ENCODE data around the gene PCDHGA2.
A peak's percentile ranks its signal among the peaks of the same experiment; 100 is the strongest.
"Not testable (repeated sequence)": the region's sequence is repeated elsewhere in the genome, so short reads cannot be mapped to it uniquely, and the experiment has no call there.

PCDHGA2 gene

GRCh38 chr5:141338538-141339306, at the start of gene PCDHGA2:
Gene PCDHGA2 (plus strand): TSS chr5:141338760.
- no peak for DNase-seq

- DNase-seq: no peak
Measured at GRCh38 chr5:141298376-141298775, 40.2 kb upstream of the PCDHGA2 start.

DNA sequence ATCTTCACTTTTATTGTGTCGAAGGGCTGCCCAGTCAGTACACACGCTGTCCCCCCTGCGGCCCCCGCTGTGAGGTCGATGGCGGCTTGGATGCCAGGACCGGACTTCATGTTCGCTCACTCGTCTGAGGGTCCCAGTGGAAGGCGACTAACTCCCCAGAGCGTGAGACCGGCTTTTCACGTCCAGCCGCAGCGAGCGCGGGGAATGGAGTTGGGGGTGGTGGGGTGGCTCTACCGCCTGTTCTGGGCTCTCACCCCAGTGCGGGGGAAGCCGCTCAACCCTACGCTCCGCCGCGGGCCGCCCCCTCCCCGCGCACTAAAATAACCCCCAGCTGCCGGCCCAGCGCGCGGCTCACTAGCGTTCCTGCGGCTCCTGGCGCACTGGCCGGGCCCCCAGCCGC, 34.8 kb upstream of the PCDHGA2 start, which contains the start of gene SLC25A2:
Gene SLC25A2 (minus strand): TSS at position 294 of the 400 bp plus-strand sequence. CDS start 184 bp downstream, at position 110.
- no peak for DNase-seq

DNA sequence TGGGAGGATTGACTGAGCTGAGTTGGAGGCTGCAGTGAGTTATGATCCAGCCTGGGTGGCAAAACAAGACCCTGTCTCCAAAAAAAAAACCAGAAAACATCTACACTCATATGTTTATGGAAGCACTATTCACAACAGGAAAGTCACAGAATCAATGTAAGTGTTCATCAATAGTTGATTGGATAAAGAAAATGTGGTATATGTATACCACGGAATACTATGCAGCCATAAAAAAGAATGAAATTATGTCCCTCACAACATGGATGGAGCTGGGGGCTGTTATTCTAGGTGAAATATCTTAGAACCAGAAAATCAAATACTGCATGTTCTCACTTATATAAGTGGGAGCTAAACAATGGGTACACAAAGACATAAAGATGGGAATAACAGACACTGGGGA, 31.9 kb upstream of the PCDHGA2 start:
- no peak for DNase-seq

DNA sequence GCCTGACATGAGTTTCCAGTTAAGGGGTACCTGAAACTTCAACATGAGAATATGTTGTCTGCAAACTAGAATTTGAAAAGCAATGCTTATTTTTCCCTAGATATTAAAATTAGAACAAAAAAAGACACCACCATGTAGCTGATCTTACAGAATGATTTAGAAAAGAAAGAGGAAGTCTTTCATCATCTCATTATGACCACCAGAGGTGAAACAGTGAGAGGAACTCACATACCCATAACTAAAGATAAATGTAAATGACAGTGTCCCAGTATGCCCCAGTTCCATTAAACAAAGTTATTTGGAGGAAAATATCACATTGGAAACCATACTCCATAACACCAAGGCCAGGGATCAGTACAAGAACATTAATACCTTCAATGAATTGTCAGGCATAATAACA, 24.8 kb upstream of the PCDHGA2 start:
- no peak for DNase-seq

DNA sequence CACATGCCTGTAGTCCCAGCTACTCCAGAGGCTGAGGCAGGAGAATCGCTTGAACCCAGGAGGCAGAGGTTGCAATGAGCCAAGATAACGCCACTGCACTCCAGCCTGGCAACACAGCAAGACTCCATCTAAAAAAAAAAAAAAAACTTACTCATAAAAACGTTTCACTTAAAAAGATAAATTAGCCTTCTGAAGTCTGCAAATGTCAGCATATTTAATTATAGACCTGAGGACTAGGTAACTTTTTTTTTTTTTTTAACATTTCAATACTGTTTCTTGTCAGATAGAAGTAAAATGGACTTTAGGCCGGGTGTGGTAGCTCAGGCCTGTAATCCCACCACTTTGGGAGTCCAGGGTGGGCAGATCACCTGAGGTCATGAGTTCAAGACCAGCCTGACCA, 21.6 kb upstream of the PCDHGA2 start:
- not testable (repeated sequence) for DNase-seq

DNA sequence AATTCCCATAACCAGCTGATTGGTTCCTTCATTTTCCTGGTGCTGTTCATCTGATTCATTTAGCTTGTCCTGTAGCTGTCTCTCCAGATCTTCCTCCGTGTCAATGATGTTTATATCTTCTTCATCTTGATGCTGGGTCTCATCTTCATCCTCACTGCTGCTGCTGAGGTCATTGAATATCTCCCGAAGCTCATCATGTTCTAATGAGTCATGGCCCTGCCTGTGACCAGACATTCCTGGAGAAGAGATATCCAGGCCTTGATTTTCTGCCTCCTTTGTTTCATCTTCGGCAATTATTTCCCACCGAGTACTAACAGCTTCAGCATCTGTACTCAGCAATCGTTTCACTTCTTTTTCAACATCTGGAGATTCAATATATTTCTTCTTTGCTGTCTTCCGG, 19.4 kb upstream of the PCDHGA2 start:
- no peak for DNase-seq

DNA sequence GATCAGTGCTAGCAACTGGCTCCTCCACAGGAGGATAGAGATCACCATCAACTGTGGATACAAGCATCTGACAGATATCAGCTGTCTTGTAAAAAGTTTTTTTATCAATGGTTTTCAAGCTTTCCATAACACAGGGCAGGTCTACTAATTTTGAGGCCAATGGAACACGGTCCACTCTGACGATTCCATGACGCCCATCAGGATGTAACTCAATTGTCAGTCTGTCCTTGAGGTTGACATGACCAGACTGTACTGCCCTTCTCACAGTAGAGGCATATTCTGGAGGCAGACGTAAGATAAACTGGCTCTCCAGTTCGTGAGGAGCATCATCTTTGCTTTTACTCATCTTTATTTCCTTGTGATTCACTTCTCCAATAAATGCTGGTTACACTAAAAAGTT, 18.9 kb upstream of the PCDHGA2 start:
- no peak for DNase-seq

DNA sequence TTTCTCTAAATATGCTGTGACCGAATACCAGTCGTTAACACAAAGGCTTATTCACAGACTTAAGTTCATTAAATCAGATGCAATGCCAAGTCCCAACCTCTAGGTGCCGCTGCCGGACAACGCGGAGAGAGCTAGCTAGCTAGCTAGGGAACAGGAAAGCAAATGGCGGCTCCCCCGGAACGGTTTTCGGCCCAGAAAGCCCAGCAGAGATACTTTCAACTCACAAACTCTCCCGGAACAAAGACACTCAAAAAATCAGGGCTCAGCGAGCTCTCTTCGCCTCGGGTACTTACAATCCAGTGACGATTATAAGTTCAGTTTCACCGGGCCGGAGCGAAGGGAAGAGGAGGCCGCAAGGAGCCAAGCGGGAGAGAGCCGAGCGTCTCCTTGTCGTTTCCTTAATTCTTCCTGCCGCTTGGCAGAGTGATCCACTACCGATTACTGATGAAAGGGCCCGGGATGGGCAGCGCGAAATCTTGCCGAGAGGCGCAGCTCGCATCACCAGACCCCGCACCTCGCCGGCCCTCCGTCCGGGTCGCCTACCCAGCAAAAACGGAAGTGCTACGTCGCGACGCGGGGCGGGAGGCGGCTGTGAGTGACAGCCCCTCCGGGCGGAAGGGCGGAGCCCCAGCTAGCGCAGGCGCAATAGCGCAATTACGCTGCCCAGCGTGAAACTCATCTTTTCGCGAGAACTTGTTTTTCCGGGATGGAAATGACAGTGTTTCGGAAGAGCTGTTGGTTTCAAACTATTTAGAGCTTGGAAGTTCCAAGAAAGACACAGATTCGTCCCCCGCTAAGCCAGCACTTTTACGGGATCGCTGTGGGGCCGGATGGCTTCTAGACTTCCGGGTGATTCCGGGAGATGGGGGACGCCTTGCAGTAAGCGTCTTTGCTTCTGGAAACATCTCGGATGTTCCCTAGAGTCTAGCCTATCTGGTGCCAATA, 18.1 kb upstream of the PCDHGA2 start, which contains the start of gene TAF7:
Gene TAF7 (minus strand): TSS at position 560 of the 945 bp plus-strand sequence. CDS start 740 bp downstream, outside the sequence.
- DNase-seq: peak; percentile 95

DNA sequence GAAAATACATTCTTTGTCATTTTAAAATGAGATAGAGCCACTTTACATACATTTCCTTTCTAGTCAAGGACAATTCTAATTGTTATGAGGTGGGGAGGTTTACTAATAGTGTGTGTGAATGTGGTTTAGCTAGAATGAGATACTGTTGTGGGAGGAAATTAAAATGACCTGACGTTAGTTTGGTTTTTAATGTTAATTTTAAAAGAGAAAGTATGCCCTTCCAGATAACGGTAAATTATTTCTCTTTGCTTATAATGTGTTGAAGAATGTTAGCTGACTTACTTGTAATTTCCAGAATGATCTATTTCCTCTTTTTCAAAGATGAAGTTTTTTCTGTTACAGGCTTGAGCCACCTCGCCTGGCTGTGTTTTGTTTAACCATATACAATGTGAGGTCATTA, 16.3 kb upstream of the PCDHGA2 start:
- DNase-seq: no peak

DNA sequence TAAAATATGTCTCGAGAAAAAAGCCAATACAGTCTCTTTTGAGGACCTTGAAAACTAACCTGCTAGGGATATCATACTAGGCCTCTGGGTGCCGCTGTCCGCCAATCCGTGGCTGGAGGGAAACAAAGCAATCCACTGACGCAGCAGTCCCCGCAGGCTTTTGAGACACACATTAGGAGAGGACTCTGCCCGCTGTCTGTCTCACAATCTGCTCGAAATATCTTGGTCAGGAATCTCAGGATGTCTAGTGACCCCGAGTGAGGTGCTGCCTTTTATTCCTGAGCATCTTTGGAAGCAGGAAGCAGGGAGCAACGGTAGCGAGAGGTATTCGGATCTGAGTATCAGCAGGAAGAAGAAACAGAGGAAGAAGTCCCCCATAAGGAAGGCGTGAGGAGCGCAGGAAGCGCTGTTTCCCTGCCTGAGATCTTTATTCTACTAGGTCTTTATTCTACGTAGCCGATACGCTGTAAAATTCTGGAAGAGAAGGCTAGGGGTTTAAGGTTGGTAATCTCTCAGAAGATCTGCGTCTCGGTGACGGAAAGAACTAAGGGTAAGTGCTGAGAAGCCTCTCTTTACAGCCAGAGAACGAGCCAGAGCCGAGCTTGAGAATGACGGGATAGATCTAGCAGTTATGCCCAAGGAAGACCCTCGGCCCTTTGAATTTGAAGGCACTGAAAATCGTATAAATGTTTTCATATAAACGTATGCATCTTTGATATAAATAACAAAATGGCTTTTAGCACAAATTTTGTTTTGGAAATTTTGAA, 12.3 kb upstream of the PCDHGA2 start:
- DNase-seq: peak; percentile 76

- DNase-seq: no peak
Measured at GRCh38 chr5:141328231-141328630, 10.3 kb upstream of the PCDHGA2 start.

DNA sequence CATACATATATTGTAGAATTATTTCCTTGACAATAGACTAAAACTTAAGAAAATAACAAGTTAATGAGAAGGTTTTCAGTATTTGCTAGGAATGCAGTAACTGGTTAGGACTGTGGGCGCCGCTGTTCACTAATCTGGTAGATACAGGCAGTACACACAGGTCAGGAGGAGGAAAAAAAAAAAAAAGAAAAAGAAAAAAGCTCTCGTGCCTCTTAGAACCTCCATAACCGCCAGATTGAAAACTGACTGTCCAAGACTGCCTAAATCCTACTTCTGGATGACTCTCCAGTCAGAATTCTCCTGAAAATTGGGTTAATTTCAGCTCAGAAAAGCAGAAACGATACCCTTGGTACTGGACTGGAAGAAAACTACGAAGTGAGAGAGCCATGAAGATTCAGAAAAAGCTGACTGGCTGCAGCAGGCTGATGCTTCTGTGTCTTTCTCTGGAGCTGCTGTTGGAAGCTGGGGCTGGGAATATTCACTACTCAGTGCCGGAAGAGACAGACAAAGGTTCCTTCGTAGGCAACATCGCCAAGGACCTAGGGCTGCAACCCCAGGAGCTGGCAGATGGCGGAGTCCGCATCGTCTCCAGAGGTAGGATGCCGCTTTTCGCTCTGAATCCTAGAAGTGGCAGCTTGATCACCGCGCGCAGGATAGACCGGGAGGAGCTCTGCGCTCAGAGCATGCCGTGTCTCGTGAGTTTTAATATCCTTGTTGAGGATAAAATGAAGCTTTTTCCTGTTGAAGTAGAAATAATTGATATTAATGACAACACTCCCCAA, 8.1 kb upstream of the PCDHGA2 start, which contains the start of gene PCDHGA1:
Gene PCDHGA1 (plus strand): TSS at position 216 of the 782 bp plus-strand sequence.
- peak; percentile 36 for DNase-seq

DNA sequence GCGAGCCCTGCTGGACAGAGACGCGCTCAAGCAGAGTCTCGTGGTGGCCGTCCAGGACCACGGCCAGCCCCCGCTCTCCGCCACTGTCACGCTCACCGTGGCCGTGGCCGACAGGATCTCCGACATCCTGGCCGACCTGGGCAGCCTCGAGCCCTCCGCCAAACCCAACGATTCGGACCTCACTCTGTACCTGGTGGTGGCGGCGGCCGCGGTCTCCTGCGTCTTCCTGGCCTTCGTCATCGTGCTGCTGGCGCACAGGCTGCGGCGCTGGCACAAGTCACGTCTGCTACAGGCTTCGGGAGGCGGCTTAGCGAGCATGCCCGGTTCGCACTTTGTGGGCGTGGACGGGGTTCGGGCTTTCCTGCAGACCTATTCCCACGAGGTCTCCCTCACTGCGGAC, 6.0 kb upstream of the PCDHGA2 start:
- DNase-seq: not testable (repeated sequence)

DNA sequence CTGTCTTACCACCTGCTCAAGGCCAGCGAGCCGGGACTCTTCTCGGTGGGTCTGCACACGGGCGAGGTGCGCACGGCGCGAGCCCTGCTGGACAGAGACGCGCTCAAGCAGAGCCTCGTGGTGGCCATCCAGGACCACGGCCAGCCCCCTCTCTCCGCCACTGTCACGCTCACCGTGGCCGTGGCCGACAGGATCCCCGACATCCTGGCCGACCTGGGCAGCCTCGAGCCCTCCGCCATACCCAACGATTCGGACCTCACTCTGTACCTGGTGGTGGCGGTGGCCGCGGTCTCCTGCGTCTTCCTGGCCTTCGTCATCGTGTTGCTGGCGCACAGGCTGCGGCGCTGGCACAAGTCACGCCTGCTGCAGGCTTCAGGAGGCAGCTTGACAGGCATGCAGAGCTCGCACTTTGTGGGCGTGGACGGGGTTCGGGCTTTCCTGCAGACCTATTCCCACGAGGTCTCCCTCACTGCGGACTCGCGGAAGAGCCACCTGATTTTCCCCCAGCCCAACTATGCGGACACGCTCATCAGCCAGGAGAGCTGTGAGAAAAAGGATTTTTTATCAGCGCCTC, 2.3 kb downstream of the PCDHGA2 start:
- not testable (repeated sequence) for DNase-seq

DNA sequence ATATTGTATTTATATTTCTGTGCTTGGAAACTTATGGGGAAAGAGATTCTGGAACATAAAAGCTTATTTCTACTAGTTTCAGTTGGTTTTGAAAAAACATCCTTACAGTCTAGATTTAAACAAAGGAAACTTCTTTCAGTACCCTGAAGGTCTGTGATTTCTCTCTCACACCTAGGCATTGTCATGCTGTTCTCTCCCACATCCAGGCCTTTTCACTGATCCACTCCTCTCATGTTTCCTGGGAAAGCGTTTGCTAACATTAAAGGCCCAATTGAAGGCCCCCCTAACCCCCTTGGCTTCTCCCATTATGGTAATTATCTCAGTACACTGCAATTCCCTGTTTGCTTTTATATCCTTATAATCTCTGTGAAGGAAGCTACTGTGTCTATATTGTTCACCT, 4.2 kb downstream of the PCDHGA2 start:
- DNase-seq: no peak

DNA sequence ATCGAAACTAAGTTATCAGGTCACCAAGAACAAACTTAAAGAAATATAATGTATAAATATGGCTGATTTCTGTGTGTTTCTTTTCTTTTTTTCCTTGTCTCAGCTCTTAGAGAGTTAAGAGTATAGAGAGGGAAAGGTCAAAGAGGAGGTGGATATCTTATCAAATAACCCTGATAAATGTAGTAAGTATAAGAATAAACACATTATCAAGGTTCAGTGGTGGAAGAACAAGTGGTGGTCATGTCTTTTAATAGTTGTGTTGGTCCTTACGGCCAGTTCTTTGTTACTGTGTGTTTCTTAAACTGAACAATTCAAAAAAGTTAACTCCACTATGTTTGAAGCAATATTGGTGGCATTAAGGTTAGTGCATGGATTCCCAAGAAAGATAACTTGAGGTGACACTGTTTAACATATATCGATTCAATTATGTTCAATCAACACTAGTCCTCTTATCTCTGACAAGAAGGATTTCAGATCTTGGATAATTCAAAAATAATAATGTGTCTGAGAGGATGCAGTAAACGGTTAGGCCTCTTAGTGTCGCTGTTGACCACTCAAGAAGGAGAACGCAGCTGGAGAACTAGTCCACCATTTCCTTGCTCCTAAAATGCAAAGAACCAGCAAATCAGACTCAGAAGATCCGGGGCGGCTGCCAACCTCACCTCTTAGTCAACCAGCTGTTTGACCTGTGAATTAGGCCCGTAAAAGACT, 4.8 kb downstream of the PCDHGA2 start, which contains the start of gene PCDHGA3:
Gene PCDHGA3 (plus strand): TSS at position 588 of the 711 bp plus-strand sequence. CDS start 205 bp downstream, outside the sequence.
- DNase-seq: no peak

- DNase-seq: no peak
Measured at GRCh38 chr5:141343953-141344463, 5.4 kb downstream of the PCDHGA2 start.

DNA sequence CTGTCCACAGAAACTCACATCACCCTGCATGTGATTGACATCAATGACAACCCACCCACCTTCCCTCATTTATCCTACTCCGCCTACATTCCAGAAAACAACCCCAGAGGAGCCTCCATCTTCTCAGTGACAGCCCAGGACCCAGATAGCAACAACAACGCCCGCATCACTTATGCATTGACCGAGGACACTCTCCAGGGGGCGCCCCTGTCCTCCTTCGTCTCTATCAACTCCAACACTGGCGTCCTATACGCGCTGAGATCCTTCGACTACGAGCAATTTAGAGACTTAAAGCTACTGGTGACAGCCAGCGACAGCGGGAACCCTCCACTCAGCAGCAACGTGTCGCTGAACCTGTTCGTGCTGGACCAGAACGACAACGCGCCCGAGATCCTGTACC, 6.8 kb downstream of the PCDHGA2 start:
- DNase-seq: no peak

GRCh38 chr5:141346017-141346416, 7.5 kb downstream of the PCDHGA2 start:
- not testable (repeated sequence) for DNase-seq

All from CD4-positive, alpha-beta T cell treated with Interleukin-10 for 1 hour (primary cell).